Activated naive CD4-positive, alpha-beta T cell (primary cell): Measurements from ENCODE around the gene KIRREL3.

Source experiments
- DNase-seq, 4 experiments: peaks; one replicate each; lab custom pipeline; 2025; lab: John Stamatoyannopoulos, UW

The KIRREL3 gene

GRCh38 chr11:126578426-126578825, 422.1 kb downstream of the KIRREL3 start:
- no peak for DNase-seq

GRCh38 chr11:126578021-126578420, 422.5 kb downstream of the KIRREL3 start:
- no peak for DNase-seq

- DNase-seq, result no peak
Observed at GRCh38 chr11:126575849-126576248, 424.7 kb downstream of the KIRREL3 start.

DNA sequence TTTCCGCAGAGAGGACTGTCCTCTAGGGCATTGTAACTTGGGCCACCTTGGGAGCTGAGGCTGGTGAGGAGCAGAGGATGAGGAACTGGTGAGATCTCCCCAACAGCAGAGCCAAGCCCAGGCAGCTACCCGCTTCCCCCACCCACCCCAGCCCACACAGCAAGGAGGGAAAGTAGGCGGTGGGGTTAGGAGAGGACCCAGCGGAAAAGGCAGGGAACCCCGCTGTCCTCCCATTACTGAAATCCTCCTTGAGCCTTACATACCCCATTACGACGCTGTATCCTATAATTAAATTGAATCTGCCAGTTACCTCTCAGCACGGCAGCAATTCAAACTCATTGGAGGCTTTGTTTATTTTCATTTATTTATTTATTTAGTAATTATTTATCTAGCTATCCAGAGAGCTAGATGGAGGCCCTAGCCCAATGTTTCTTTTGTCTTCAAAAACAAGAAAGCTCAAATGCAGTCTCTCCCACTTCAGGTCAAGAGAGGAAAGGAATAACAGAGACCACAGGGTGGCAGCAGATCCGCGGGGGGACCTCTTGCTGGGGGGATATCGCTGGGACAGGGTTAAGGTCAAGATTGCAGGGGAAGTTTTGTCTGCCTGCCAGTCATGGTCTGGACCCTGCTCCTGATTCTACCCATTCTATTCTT, 427.1 kb downstream of the KIRREL3 start:
- no peak for DNase-seq

- DNase-seq, result no peak
Observed at GRCh38 chr11:126570489-126570888, 430.1 kb downstream of the KIRREL3 start.

- DNase-seq, result no peak
Observed at GRCh38 chr11:126567419-126567818, 433.2 kb downstream of the KIRREL3 start.

- DNase-seq, result no peak
Observed at GRCh38 chr11:126564566-126564965, 436.0 kb downstream of the KIRREL3 start.

- no peak for DNase-seq
Observed at GRCh38 chr11:126561327-126561893, 439.2 kb downstream of the KIRREL3 start.

DNA sequence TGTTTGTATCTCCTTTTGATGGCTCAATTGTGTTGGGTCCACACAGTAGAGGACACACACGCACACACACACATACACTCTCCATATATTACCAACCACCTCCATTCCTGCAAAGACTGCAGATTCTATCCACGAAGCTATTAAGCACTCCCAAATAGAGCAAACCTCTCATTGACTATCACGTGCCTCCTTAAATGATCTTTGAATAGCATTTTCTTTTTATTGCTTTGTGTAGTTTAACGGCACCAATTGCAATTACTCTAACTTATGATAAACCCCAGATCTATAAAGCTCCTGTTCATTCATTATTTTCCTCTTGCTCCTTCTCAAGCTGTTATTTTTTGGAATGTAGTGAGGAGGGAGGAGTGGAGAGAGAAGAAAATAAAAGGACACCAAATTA, 440.3 kb downstream of the KIRREL3 start:
- no peak for DNase-seq

- no peak for DNase-seq
Observed at GRCh38 chr11:126548581-126549550, 451.7 kb downstream of the KIRREL3 start.

- DNase-seq, result no peak
Observed at GRCh38 chr11:126547691-126548090, 452.9 kb downstream of the KIRREL3 start.

DNA sequence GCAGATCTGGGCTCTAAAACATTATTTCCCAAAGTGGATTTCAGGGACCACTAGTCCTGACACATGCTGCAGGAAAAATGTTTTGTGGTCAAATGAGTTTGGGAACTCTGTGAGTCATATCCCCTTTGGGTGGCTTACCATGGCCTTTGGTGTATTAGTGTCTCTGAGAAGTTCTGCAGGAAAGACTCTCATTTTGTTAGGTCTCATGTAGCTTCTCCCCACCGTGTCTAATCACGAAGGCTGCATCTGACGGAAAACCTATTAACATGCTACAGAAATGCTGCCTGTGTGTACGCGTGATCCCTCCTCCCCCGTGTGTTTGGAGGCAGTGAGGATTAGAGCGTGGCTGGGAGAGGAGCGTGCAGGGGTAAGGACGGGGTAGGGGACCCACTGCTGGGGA, 453.4 kb downstream of the KIRREL3 start:
- DNase-seq, result no peak

GRCh38 chr11:126546694-126547093, 453.9 kb downstream of the KIRREL3 start:
- no peak for DNase-seq

DNA sequence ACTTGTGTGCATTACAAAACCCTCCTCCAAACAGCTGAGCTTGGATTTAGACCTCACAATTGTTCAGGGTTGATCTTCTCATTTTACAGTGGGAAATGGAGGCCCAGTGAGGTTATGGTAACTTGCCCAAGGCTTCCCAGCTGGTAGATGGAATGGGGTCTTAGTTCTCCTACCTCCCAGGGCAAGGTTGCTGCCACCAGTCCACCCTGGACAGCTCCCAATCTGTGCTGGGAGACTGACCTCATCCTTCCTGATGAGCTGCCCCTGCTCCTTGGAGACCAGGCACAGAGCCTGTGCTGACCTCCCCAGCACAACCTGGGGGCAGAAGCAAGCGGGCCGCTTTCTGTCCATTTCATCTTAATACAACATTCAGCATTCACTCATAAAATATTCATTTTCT, 454.4 kb downstream of the KIRREL3 start:
- no peak for DNase-seq

GRCh38 chr11:126545057-126545555, 455.5 kb downstream of the KIRREL3 start:
- DNase-seq, result no peak

- no peak for DNase-seq
Observed at GRCh38 chr11:126544108-126545056, 456.2 kb downstream of the KIRREL3 start.

DNA sequence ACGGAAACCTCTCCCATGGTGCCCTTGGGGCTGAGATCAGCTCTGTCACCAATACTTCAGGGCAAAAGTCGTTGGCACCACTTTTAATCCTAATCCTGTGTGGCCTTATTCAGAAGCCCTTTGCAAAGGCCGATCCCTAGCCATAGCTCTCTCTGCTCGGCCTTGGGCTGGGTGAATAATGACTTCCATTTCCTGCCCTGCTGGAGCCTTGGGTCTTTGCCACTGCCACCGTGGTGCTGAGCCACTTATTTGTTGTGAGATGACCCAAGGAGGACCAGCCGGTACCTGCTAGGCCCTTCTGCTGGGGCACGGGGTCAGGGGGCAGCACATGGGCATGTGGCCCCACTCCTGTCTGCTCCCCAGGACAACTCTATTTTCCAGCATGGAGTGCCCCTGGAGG, 456.9 kb downstream of the KIRREL3 start:
- DNase-seq, result no peak

GRCh38 chr11:126542334-126543015, 458.1 kb downstream of the KIRREL3 start:
- DNase-seq, result no peak

DNA sequence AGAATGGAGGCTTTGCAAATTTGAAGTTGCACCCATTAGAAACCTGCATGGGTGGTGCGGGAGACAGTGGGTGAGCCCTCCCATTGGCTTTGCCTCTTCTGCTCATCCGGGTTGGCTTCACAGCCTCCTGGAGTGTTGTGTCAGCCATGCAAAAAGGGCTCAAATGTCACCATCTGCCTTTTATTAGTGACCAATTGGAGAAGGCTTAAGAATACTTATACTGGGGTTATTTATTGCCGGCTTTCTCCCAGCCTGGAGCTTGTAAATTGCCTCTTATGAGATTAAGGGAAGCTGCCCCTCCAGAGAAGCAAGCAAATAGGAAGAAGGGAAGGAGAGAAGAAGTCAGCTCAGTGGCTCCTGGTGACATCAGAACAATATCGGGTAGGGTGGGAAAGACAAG, 462.5 kb downstream of the KIRREL3 start:
- no peak for DNase-seq

- DNase-seq, result no peak
Observed at GRCh38 chr11:126537492-126537891, 463.1 kb downstream of the KIRREL3 start.
